Nephron (organoid): ENCODE results near the gene COL4A1.

Source experiments
- H3K27ac Mint-ChIP-seq, 3 experiments: 2 replicates each; pipeline ENCODE4 v1.8.0; 2020; ENCODE audit warnings: mixed read lengths in 3 of 3, mild to moderate bottlenecking in 2 of 3, moderate library complexity in 1 of 3
- H3K27me3 Mint-ChIP-seq: 2 replicates; pipeline ENCODE4 v1.8.0; 2021; ENCODE audit warnings: low read depth, mild to moderate bottlenecking, moderate library complexity, mixed read lengths
- H3K36me3 Mint-ChIP-seq: 2 replicates; pipeline ENCODE4 v1.8.0; 2020; ENCODE audit warnings: low read depth, mixed read lengths
- H3K4me1 Mint-ChIP-seq: 2 replicates; pipeline ENCODE4 v1.8.0; 2020; ENCODE audit warnings: mixed read lengths
- H3K4me3 Mint-ChIP-seq, 3 experiments: 2 replicates each; pipeline ENCODE4 v1.8.0; 2020; ENCODE audit warnings: mild to moderate bottlenecking in 3 of 3, mixed read lengths in 3 of 3, moderate library complexity in 2 of 3
- H3K9me3 Mint-ChIP-seq: 2 replicates; pipeline ENCODE4 v1.8.0; 2020; ENCODE audit warnings: mixed read lengths
- TF ChIP-seq, protein P1 (sequence below), 3 experiments: fragments of 200-600 bp; sonication (generic); IDR thresholded peaks; one replicate each; pipeline ENCODE4 v1.5.0; 2021; ENCODE audit warnings: antibody characterized with exemption in 3 of 3; ENCODE audit not compliant: unreplicated experiment in 3 of 3

COL4A1 gene

DNA sequence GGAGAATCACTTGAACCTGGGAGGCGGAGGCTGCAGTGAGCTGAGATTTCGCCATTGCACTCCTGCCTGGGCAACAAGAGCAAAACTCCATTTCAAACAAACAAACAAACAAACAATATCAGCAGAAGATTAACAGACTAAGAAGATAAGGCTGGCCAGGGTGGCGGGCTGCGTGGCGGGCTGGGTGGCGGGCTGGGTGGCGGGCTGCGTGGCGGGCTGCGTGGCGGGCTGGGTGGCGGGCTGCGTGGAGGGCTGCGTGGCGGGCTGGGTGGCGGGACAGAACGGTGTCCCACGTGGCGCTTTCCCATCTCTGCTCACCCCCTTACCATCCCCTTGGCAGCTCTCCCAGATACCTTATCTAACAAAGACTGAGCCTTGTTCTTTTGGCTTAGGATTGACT, 196.2 kb downstream of the COL4A1 start:
- Mint-ChIP-seq H3K27me3 (peaks cover 20% of the 10 kb centered on the region), H3K36me3 (no peaks in the 10 kb centered on the region)
- TF ChIP-seq, protein P1, sequence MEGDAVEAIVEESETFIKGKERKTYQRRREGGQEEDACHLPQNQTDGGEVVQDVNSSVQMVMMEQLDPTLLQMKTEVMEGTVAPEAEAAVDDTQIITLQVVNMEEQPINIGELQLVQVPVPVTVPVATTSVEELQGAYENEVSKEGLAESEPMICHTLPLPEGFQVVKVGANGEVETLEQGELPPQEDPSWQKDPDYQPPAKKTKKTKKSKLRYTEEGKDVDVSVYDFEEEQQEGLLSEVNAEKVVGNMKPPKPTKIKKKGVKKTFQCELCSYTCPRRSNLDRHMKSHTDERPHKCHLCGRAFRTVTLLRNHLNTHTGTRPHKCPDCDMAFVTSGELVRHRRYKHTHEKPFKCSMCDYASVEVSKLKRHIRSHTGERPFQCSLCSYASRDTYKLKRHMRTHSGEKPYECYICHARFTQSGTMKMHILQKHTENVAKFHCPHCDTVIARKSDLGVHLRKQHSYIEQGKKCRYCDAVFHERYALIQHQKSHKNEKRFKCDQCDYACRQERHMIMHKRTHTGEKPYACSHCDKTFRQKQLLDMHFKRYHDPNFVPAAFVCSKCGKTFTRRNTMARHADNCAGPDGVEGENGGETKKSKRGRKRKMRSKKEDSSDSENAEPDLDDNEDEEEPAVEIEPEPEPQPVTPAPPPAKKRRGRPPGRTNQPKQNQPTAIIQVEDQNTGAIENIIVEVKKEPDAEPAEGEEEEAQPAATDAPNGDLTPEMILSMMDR (IDR thresholded peaks at IDR 0.05; ENCODE audit: unreplicated experiment in 3 of 3) = no peak

GRCh38 chr13:110109910-110110309, 197.0 kb downstream of the COL4A1 start:
- Mint-ChIP-seq H3K9me3 (no peaks in the 10 kb centered on the region), H3K4me3 (no peak overlapping the region), H3K4me1 (peaks cover 22% of the 10 kb centered on the region), H3K36me3 (no peaks in the 10 kb centered on the region), H3K27ac (no peak overlapping the region), H3K27me3 (peaks cover 20% of the 10 kb centered on the region)
- TF ChIP-seq, protein P1 (IDR thresholded peaks at IDR 0.05; ENCODE audit: unreplicated experiment in 3 of 3) = no peak

More for the DNA sequence above, 196.2 kb downstream of the COL4A1 start:
- Mint-ChIP-seq H3K4me1 (peaks cover 23% of the 10 kb centered on the region), H3K4me3 (no peak overlapping the region), H3K9me3 (no peaks in the 10 kb centered on the region), H3K27ac (no peak overlapping the region)

DNA sequence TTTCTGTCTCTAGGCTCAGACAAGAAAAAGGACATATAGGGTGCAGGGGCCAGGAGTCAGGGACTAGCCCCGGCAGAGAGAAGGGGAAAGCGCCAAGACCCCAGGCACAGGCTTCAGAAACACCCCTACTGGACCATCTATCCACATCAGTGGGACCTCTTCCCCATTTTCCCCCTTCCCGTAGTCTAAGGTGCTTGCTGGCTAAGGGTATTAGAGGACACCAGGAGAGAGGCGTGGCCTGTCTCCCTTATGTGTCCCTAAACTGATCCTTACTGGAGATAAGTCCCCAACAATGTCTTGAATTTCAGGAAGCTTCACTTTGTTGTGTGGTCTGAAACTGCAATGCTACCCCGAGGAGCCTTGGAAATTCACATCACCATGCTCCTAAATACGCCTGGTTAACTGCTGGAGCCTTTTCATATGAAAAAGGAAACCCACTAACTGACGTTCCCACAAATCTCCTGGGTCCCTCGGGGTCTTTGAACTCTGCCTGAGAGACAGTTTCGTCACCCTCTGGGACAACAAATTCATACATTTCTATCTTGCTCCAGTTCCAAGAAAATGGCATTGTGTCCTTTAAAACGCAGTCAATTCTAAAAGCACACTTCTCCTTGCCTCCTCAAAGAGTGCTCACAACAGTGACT, 197.7 kb downstream of the COL4A1 start:
- no peak overlapping the region for H3K4me3 Mint-ChIP-seq
- TF ChIP-seq, protein P1 (IDR thresholded peaks at IDR 0.05; ENCODE audit: unreplicated experiment in 3 of 3) = no peak
- peaks cover 16% of the 10 kb centered on the region for H3K4me1 Mint-ChIP-seq
- H3K36me3 Mint-ChIP-seq = no peaks in the 10 kb centered on the region
- H3K27ac Mint-ChIP-seq = no peak overlapping the region
- no peaks in the 10 kb centered on the region for H3K9me3 Mint-ChIP-seq
- peaks cover 14% of the 10 kb centered on the region for H3K27me3 Mint-ChIP-seq

GRCh38 chr13:110108348-110109139, 198.4 kb downstream of the COL4A1 start:
- TF ChIP-seq, protein P1 (IDR thresholded peaks at IDR 0.05; ENCODE audit: unreplicated experiment in 3 of 3) = peak; percentile 67 to 73 (median 71)
- Mint-ChIP-seq H3K36me3 (no peaks in the 10 kb centered on the region), H3K4me3 (no peak overlapping the region), H3K27me3 (peaks cover 7% of the 10 kb centered on the region), H3K4me1 (peaks cover 16% of the 10 kb centered on the region), H3K9me3 (no peaks in the 10 kb centered on the region), H3K27ac (no peak overlapping the region)

GRCh38 chr13:110107568-110108347, 199.2 kb downstream of the COL4A1 start:
- TF ChIP-seq, protein P1 (IDR thresholded peaks at IDR 0.05; ENCODE audit: unreplicated experiment in 3 of 3) = no peak
- Mint-ChIP-seq H3K27me3 (peaks cover 5% of the 10 kb centered on the region), H3K4me3 (no peak overlapping the region), H3K27ac (no peak overlapping the region), H3K36me3 (no peaks in the 10 kb centered on the region), H3K4me1 (peaks cover 16% of the 10 kb centered on the region), H3K9me3 (peaks cover 3% of the 10 kb centered on the region)
